CD4-positive, alpha-beta T cell treated with Interleukin-2 at 100 ng/mL for 4 hours (primary cell): ENCODE data around the gene ALMS1.
"Not testable (repeated sequence)": the region's sequence is repeated elsewhere in the genome, so short reads cannot be mapped to it uniquely, and the experiment has no call there.

Experiments
- DNase-seq: peaks from one replicate; pipeline ENCODE4 v3.0.0-alpha.2; 2020; ENCODE audit warnings: low spot score

The ALMS1 gene

GRCh38 chr2:73385504-73386341, at the start of gene ALMS1:
Gene ALMS1, plus strand, starts transcription at chr2:73385836. Its CDS starts 33 bp downstream, at chr2:73385869.
- DNase-seq, result peak; percentile 90

- no peak for DNase-seq
These were observed 47.8 kb upstream of the ALMS1 start for GRCh38 chr2:73337828-73338227.

GRCh38 chr2:73339201-73339600, 46.4 kb upstream of the ALMS1 start:
- DNase-seq, result no peak

- no peak for DNase-seq
These were observed 44.6 kb upstream of the ALMS1 start for GRCh38 chr2:73341039-73341438.

- DNase-seq, result no peak
These were observed 41.6 kb upstream of the ALMS1 start for GRCh38 chr2:73343992-73344391.

GRCh38 chr2:73344747-73345146, 40.9 kb upstream of the ALMS1 start:
- DNase-seq, result not testable (repeated sequence)

- no peak for DNase-seq
These were observed 35.5 kb upstream of the ALMS1 start for GRCh38 chr2:73350035-73350691.

- DNase-seq, result no peak
These were observed 29.5 kb upstream of the ALMS1 start for GRCh38 chr2:73356097-73356496.

GRCh38 chr2:73359915-73360697, 25.5 kb upstream of the ALMS1 start:
- no peak for DNase-seq

GRCh38 chr2:73366060-73366459, 19.6 kb upstream of the ALMS1 start:
- DNase-seq, result no peak

- DNase-seq, result no peak
These were observed 16.9 kb upstream of the ALMS1 start for GRCh38 chr2:73368781-73369180.

- no peak for DNase-seq
These were observed 15.3 kb upstream of the ALMS1 start for GRCh38 chr2:73370348-73370747.

- DNase-seq, result no peak
These were observed 12.3 kb upstream of the ALMS1 start for GRCh38 chr2:73373344-73373743.

GRCh38 chr2:73374269-73374668, 11.4 kb upstream of the ALMS1 start:
- no peak for DNase-seq

GRCh38 chr2:73376681-73377080, 9.0 kb upstream of the ALMS1 start:
- no peak for DNase-seq

GRCh38 chr2:73383036-73383435, 2.6 kb upstream of the ALMS1 start:
- DNase-seq, result no peak

- no peak for DNase-seq
These were observed 523 bp upstream of the ALMS1 start for GRCh38 chr2:73385123-73385503.

GRCh38 chr2:73386342-73386868, 769 bp downstream of the ALMS1 start:
- DNase-seq, result no peak

GRCh38 chr2:73386894-73387636, 1.4 kb downstream of the ALMS1 start:
- no peak for DNase-seq

GRCh38 chr2:73402386-73403103, 16.9 kb downstream of the ALMS1 start:
- DNase-seq, result no peak

GRCh38 chr2:73403237-73403636, 17.6 kb downstream of the ALMS1 start:
- DNase-seq, result no peak
